HEK293 (cell line): ENCODE results near the gene LPCAT2.

ENCODE experiments used
- CTCF ChIP-seq: fragments of 450-650 bp; formaldehyde crosslinking; IDR thresholded peaks from 2 replicates; pipeline ENCODE4 v1.5.1; 2016; ENCODE audit warnings: missing biosample characterization, missing genetic modification characterization
- MZF1 ChIP-seq: fragments of 450-650 bp; formaldehyde crosslinking; IDR thresholded peaks from 2 replicates; pipeline ENCODE4 v1.5.1; 2017; ENCODE audit warnings: missing biosample characterization, missing genetic modification characterization, borderline replicate concordance
- ZBTB49 ChIP-seq: fragments of 450-650 bp; formaldehyde crosslinking; IDR thresholded peaks from 2 replicates; pipeline ENCODE4 v1.5.1; 2016; ENCODE audit warnings: missing biosample characterization, missing genetic modification characterization, low read depth
- ZNF121 ChIP-seq: fragments of 450-650 bp; formaldehyde crosslinking; IDR thresholded peaks from 2 replicates; pipeline ENCODE4 v1.5.1; 2016; ENCODE audit warnings: missing biosample characterization, missing genetic modification characterization
- ZNF133 ChIP-seq: fragments of 450-650 bp; formaldehyde crosslinking; IDR thresholded peaks from 2 replicates; pipeline ENCODE4 v1.5.1; 2016; ENCODE audit warnings: missing biosample characterization, missing genetic modification characterization
- ZNF639 ChIP-seq: fragments of 450-650 bp; formaldehyde crosslinking; IDR thresholded peaks from 2 replicates; pipeline ENCODE4 v1.5.1; 2016; ENCODE audit warnings: missing biosample characterization, missing genetic modification characterization
- ZNF670 ChIP-seq: fragments of 450-650 bp; formaldehyde crosslinking; IDR thresholded peaks from 2 replicates; pipeline ENCODE4 v1.5.1; 2016; ENCODE audit warnings: missing biosample characterization, missing genetic modification characterization, low read depth
- ZNF704 ChIP-seq: fragments of 450-650 bp; formaldehyde crosslinking; IDR thresholded peaks from 2 replicates; pipeline ENCODE4 v1.5.1; 2016; ENCODE audit warnings: missing biosample characterization, missing genetic modification characterization
- ZNF776 ChIP-seq: fragments of 450-650 bp; formaldehyde crosslinking; IDR thresholded peaks from 2 replicates; pipeline ENCODE4 v1.5.0; 2017; ENCODE audit warnings: missing biosample characterization, missing genetic modification characterization, borderline replicate concordance
- ZNF843 ChIP-seq: fragments of 450-650 bp; formaldehyde crosslinking; IDR thresholded peaks from 2 replicates; pipeline ENCODE4 v1.5.1; 2016; ENCODE audit warnings: missing biosample characterization, missing genetic modification characterization

GRCh38 chr16:55508271-55508921 lies 476 bp upstream of the LPCAT2 start:
- TF ChIP-seq CTCF (tag by site-specific recombination) = no peak
- TF ChIP-seq ZNF133 (tag by site-specific recombination) = no peak
- TF ChIP-seq ZBTB49 (tag by site-specific recombination) = no peak
- no peak for TF ChIP-seq ZNF776 (tag by site-specific recombination)
- TF ChIP-seq ZNF121 = no peak
- no peak for TF ChIP-seq ZNF639 (tag by site-specific recombination)
- TF ChIP-seq ZNF843 (tag by site-specific recombination) = no peak
- no peak for TF ChIP-seq ZNF704 (tag by site-specific recombination)
- TF ChIP-seq MZF1 = no peak
- TF ChIP-seq ZNF670 = no peak
